Sigmoid colon (tissue), 7 donors: ENCODE measurements around the gene CHN2. TPM values are rescaled to one million over a fixed set of nuclear protein-coding genes. Genes with fewer than 3 reads are reported as not detected.

Source experiments
- DNase-seq: peaks from one replicate; pipeline ENCODE4 v3.0.0-alpha.2; 2019
- H3K27ac ChIP-seq, 4 donors: fragments of 200-600 bp; sonication (generic); one replicate each; pipeline ENCODE4 v1.5.1; 2016 to 2019; ENCODE audit warnings: mild to moderate bottlenecking in 1 of 4
- H3K27me3 ChIP-seq, 3 donors: fragments of 200-600 bp; sonication (generic); one replicate each; pipeline ENCODE4 v1.5.1; 2019; ENCODE audit warnings: mild to moderate bottlenecking in 1 of 3
- H3K36me3 ChIP-seq, 4 donors: fragments of 200-600 bp; sonication (generic); one replicate each; pipeline ENCODE4 v1.5.1; 2016 to 2019
- H3K4me1 ChIP-seq, 4 donors: fragments of 200-600 bp; sonication (generic); one replicate each; pipeline ENCODE4 v1.5.1; 2017 to 2019
- H3K4me3 ChIP-seq, 4 donors: fragments of 200-600 bp; sonication (generic); one replicate each; pipeline ENCODE4 v1.5.1; 2017 to 2019; ENCODE audit warnings: mild to moderate bottlenecking in 2 of 4, moderate library complexity in 1 of 4
- H3K9me3 ChIP-seq, 4 donors: fragments of 200-600 bp in 3 of 4; sonication (generic) in 3 of 4; one replicate each; pipeline versions ENCODE4 v1.5.1 to v1.6.1; 2013 to 2019
- CTCF ChIP-seq, 4 experiments: fragments of 450-650 bp in 3 of 4; fragments of 200-600 bp in 1 of 4; IDR thresholded peaks; one replicate each; pipeline ENCODE4 v1.5.1; 2016 to 2019; ENCODE audit warnings: antibody characterized with exemption in 4 of 4, mild to moderate bottlenecking in 3 of 4, moderate library complexity in 2 of 4
- EP300 ChIP-seq, 4 donors: sonication (generic); formaldehyde crosslinking; IDR thresholded peaks; one replicate each; pipeline ENCODE4 v1.6.1; 2017; ENCODE audit warnings: antibody characterized with exemption in 4 of 4
- POLR2A ChIP-seq, 2 donors: fragments of 450-650 bp; IDR thresholded peaks; one replicate each; pipeline ENCODE4 v1.6.1; 2016; ENCODE audit warnings: antibody characterized with exemption in 2 of 2, mild to moderate bottlenecking in 2 of 2, moderate library complexity in 2 of 2
- POLR2AphosphoS5 ChIP-seq, 4 donors: sonication (generic); formaldehyde crosslinking; IDR thresholded peaks; one replicate each; pipeline ENCODE4 v1.6.1; 2017; ENCODE audit warnings: antibody characterized with exemption in 4 of 4
- WGBS, 2 donors: extraction: QIAGEN DNeasy Blood & Tissue Kit; methylation state at CpG; one replicate each; pipeline ENCODE4 v1.1.7; 2013; 5-methylcytosine and 5-hydroxymethylcytosine counted together
- intact Hi-C: fragments of 100-400 bp; cut with DNase I; formaldehyde crosslinking; loops from one replicate; pipeline ENCODE4 v1.15.1; 2023
- polyA plus RNA-seq, 3 donors: library from polyadenylated mRNA; stranded (reverse); fragments of 200-250 nt; gene quantifications; one replicate each; pipeline ENCODE4 v1.2.3, GENCODE V29; 2013
- total RNA-seq, 4 donors: library from RNA; depleted of rRNA; stranded (reverse); fragments of >200 nt; gene quantifications; one replicate each; pipeline ENCODE4 v1.1.0, GENCODE V29; 2016
- donor health status: healthy with polysubstance abuse.
- donor health status: Bipolar disorder and iron deficiency.
- donor health status: healthy.

The CHN2 gene
- total and polyA plus RNA-seq, 7 donors, result 4.2 to 37.7 (median 15.8) TPM

- H3K36me3 ChIP-seq, result no peaks in the 10 kb centered on the region
- no peaks in the 10 kb centered on the region for H3K27me3 ChIP-seq
- no peak overlapping the region for H3K4me3 ChIP-seq
- intact Hi-C loops, result no loop called here
- no peak for TF ChIP-seq POLR2AphosphoS5 (IDR thresholded peaks at IDR 0.05)
- TF ChIP-seq POLR2A (IDR thresholded peaks at IDR 0.05), result no peak
- TF ChIP-seq CTCF (IDR thresholded peaks at IDR 0.05), result no peak
- no peak for TF ChIP-seq EP300 (IDR thresholded peaks at IDR 0.05)
- no peak for DNase-seq
- 67 to 74% methylated on average over 3 of the region's 3 CpGs for WGBS, 2 donors
- no peak overlapping the region for H3K27ac ChIP-seq
- no peaks in the 10 kb centered on the region for H3K9me3 ChIP-seq
- no peaks in the 10 kb centered on the region for H3K4me1 ChIP-seq
Measured at GRCh38 chr7:29372351-29373090, 177.9 kb downstream of the CHN2 start.

- intact Hi-C loops, result no loop called here
- H3K27me3 ChIP-seq, result no peaks in the 10 kb centered on the region
- H3K36me3 ChIP-seq, result no peaks in the 10 kb centered on the region
- no peaks in the 10 kb centered on the region for H3K9me3 ChIP-seq
- TF ChIP-seq CTCF (IDR thresholded peaks at IDR 0.05), result no peak
- no peak for TF ChIP-seq POLR2AphosphoS5 (IDR thresholded peaks at IDR 0.05)
- no peak for TF ChIP-seq EP300 (IDR thresholded peaks at IDR 0.05)
- no peak for TF ChIP-seq POLR2A (IDR thresholded peaks at IDR 0.05)
- no peak for DNase-seq
- WGBS, 2 donors, result 18 to 67% methylated on average over 7 of the region's 7 CpGs
- H3K27ac ChIP-seq, result peak overlapping the region in 1 of 4 donors; percentile 26
- H3K4me1 ChIP-seq, result no peaks in the 10 kb centered on the region
- no peak overlapping the region for H3K4me3 ChIP-seq
Measured at GRCh38 chr7:29375641-29376562, 181.3 kb downstream of the CHN2 start.

- 25 to 70% methylated on average over 4 of the region's 4 CpGs for WGBS, 2 donors
- no peaks in the 10 kb centered on the region for H3K9me3 ChIP-seq
Measured at GRCh38 chr7:29377718-29378117, 183.1 kb downstream of the CHN2 start.

GRCh38 chr7:29379551-29379950 lies 185.0 kb downstream of the CHN2 start:
- Histone ChIP-seq H3K27ac (no peak overlapping the region), H3K4me3 (no peak overlapping the region), H3K4me1 (no peaks in the 10 kb centered on the region), H3K9me3 (no peaks in the 10 kb centered on the region), H3K27me3 (no peaks in the 10 kb centered on the region), H3K36me3 (no peaks in the 10 kb centered on the region)
- intact Hi-C loops, result no loop called here
- DNase-seq, result no peak
- TF ChIP-seq CTCF (IDR thresholded peaks at IDR 0.05) (no peak), EP300 (IDR thresholded peaks at IDR 0.05) (no peak), POLR2AphosphoS5 (IDR thresholded peaks at IDR 0.05) (no peak), POLR2A (IDR thresholded peaks at IDR 0.05) (no peak)
- 81 to 93% methylated on average over 2 of the region's 2 CpGs for WGBS, 2 donors

More at GRCh38 chr7:29377718-29378117, 183.1 kb downstream of the CHN2 start:
- Histone ChIP-seq H3K36me3 (no peaks in the 10 kb centered on the region), H3K27me3 (no peaks in the 10 kb centered on the region), H3K4me1 (no peaks in the 10 kb centered on the region), H3K27ac (no peak overlapping the region), H3K4me3 (no peak overlapping the region)
- no peak for TF ChIP-seq POLR2A (IDR thresholded peaks at IDR 0.05)
- TF ChIP-seq CTCF (IDR thresholded peaks at IDR 0.05), result no peak
- TF ChIP-seq EP300 (IDR thresholded peaks at IDR 0.05), result no peak
- intact Hi-C loops, result no loop called here
- no peak for DNase-seq
